IMR-90 (cell line): ENCODE measurements around the gene ELMO1. TPM values are rescaled to one million over a fixed set of nuclear protein-coding genes. Genes with fewer than 3 reads are reported as not detected.

Source experiments
- ATAC-seq: fragments of 200-7000 bp; cut with Tn5 transposase; 2 replicates; pipeline ENCODE4 v1.9.1; 2020; ENCODE audit warnings: low read depth, mild to moderate bottlenecking, moderate library complexity
- BruUV-seq: library from RNA; stranded (reverse); fragments of 400-500 nt; replicated peaks from 2 replicates; lab custom pipeline; 2021; lab: Mats Ljungman, UMichigan
- CTCF ChIA-PET: fragments of 300-600 bp; formaldehyde crosslinking; extraction: SDS; loops from one replicate; lab custom pipeline; 2021; ENCODE audit warnings: antibody characterized with exemption; lab: Yijun Ruan, JAX
- POLR2A ChIA-PET: fragments of 300-600 bp; sonication (Branson Sonifier 250); formaldehyde crosslinking; loops from one replicate; lab custom pipeline; 2022; ENCODE audit warnings: antibody characterized with exemption; ENCODE audit not compliant: unreplicated experiment; lab: Charles Lee
- DNase-seq: peaks from one replicate; pipeline ENCODE4 v3.0.0; 2013
- H2AFZ ChIP-seq: replicated peaks from 2 replicates; pipeline ENCODE3; 2013; ENCODE audit warnings: low read length, mild to moderate bottlenecking; ENCODE audit not compliant: poor library complexity
- H2AK5ac ChIP-seq: 2 replicates; pipeline ENCODE4 v1.6.1; 2013; ENCODE audit warnings: low read depth, low read length, inconsistent platforms
- H2AK9ac ChIP-seq: replicated peaks from 2 replicates; pipeline ENCODE3; 2013; ENCODE audit warnings: mild to moderate bottlenecking, low read depth, low read length, moderate library complexity; ENCODE audit not compliant: poor library complexity
- H2BK120ac ChIP-seq: 2 replicates; pipeline ENCODE4 v1.6.1; 2013; ENCODE audit warnings: low read depth, low read length, inconsistent platforms
- H2BK15ac ChIP-seq: 3 replicates; pipeline ENCODE4 v1.6.1; 2013; ENCODE audit warnings: low read depth, low read length, inconsistent platforms
- H2BK20ac ChIP-seq: 2 replicates; pipeline ENCODE4 v1.6.1; 2013; ENCODE audit warnings: low read depth, mild to moderate bottlenecking, inconsistent platforms, low read length, moderate library complexity
- H2BK5ac ChIP-seq: 2 replicates; pipeline ENCODE4 v1.6.1; 2013; ENCODE audit warnings: mild to moderate bottlenecking, low read depth, low read length, inconsistent platforms; ENCODE audit not compliant: poor library complexity, severe bottlenecking
- H3K14ac ChIP-seq: replicated peaks from 2 replicates; pipeline ENCODE4 v1.6.1; 2013; ENCODE audit warnings: low read depth, low read length, inconsistent platforms
- H3K18ac ChIP-seq: 2 replicates; pipeline ENCODE4 v1.6.1; 2013; ENCODE audit warnings: low read depth, low read length, control low read depth
- H3K23ac ChIP-seq: 2 replicates; pipeline ENCODE4 v1.6.1; 2013; ENCODE audit warnings: low read depth, low read length, inconsistent platforms
- H3K27ac ChIP-seq: 2 replicates; pipeline ENCODE4 v1.5.1; 2013; ENCODE audit warnings: mild to moderate bottlenecking, control low read depth, low read length; ENCODE audit not compliant: insufficient read depth
- H3K27me3 ChIP-seq: 2 replicates; pipeline ENCODE4 v1.6.1; 2013; ENCODE audit warnings: low read length; ENCODE audit not compliant: control insufficient read depth, insufficient read depth
- H3K36me3 ChIP-seq: 2 replicates; pipeline ENCODE4 v1.6.1; 2013; ENCODE audit warnings: low read length, mixed read lengths; ENCODE audit not compliant: control insufficient read depth, insufficient read depth
- H3K4ac ChIP-seq: 2 replicates; pipeline ENCODE4 v1.6.1; 2013; ENCODE audit warnings: low read depth, low read length, inconsistent platforms
- H3K4me1 ChIP-seq: 2 replicates; pipeline ENCODE4 v1.6.1; 2013; ENCODE audit warnings: low read length, mixed read lengths; ENCODE audit not compliant: control insufficient read depth, insufficient read depth
- H3K4me2 ChIP-seq: 2 replicates; pipeline ENCODE4 v1.6.1; 2013; ENCODE audit warnings: low read depth, mild to moderate bottlenecking, control low read depth, low read length, moderate library complexity
- H3K4me3 ChIP-seq: 2 replicates; pipeline ENCODE4 v1.5.1; 2013; ENCODE audit warnings: low read depth, mild to moderate bottlenecking, control low read depth, low read length, moderate library complexity; ENCODE audit not compliant: insufficient read depth
- H3K56ac ChIP-seq: 2 replicates; pipeline ENCODE4 v1.6.1; 2013; ENCODE audit warnings: low read length, inconsistent platforms; ENCODE audit not compliant: insufficient read depth; ENCODE audit errors: extremely low read depth
- H3K79me1 ChIP-seq, 2 experiments: 2 replicates each; pipeline ENCODE4 v1.6.1; 2013; ENCODE audit warnings: low read length in 2 of 2, inconsistent platforms in 1 of 2, low read depth in 1 of 2
- H3K9ac ChIP-seq: 2 replicates; pipeline ENCODE4 v1.6.1; 2013; ENCODE audit warnings: low read depth, low read length, control low read depth
- H3K9me1 ChIP-seq: 2 replicates; pipeline ENCODE4 v1.6.1; 2013; ENCODE audit warnings: low read length, inconsistent platforms; ENCODE audit not compliant: insufficient read depth
- H3K9me3 ChIP-seq: 2 replicates; pipeline ENCODE4 v1.6.1; 2013; ENCODE audit warnings: low read length; ENCODE audit not compliant: control insufficient read depth, insufficient read depth
- H4K20me1 ChIP-seq: 2 replicates; pipeline ENCODE4 v1.6.1; 2013; ENCODE audit warnings: low read length, inconsistent platforms; ENCODE audit not compliant: insufficient read depth
- H4K5ac ChIP-seq: 2 replicates; pipeline ENCODE4 v1.6.1; 2013; ENCODE audit warnings: mild to moderate bottlenecking, low read depth, low read length, control low read depth
- H4K8ac ChIP-seq, 2 experiments: 2 replicates each; pipeline ENCODE4 v1.6.1; 2013; ENCODE audit warnings: low read depth in 2 of 2, low read length in 2 of 2, control low read depth in 1 of 2, inconsistent platforms in 1 of 2
- H4K91ac ChIP-seq: 2 replicates; pipeline ENCODE4 v1.6.1; 2013; ENCODE audit warnings: low read depth, low read length, inconsistent platforms; ENCODE audit not compliant: insufficient read depth
- BHLHE40 ChIP-seq: fragments of 150-350 bp; IDR thresholded peaks from 2 replicates; pipeline ENCODE4 v1.6.1; 2016; ENCODE audit warnings: mild to moderate bottlenecking, low read depth, low read length
- CEBPB ChIP-seq: IDR thresholded peaks from 2 replicates; pipeline ENCODE4 v1.6.1; 2012; ENCODE audit warnings: low read depth, low read length, improper control_type of control experiment
- CHD1 ChIP-seq: IDR thresholded peaks from 2 replicates; pipeline ENCODE4 v1.6.1; 2012; ENCODE audit warnings: low read depth, low read length, improper control_type of control experiment
- CTCF ChIP-seq: conservative IDR thresholded peaks from 2 replicates; pipeline ENCODE4 v1.5.1; 2012; ENCODE audit warnings: mild to moderate bottlenecking, low read depth, low read length, improper control_type of control experiment
- ELK1 ChIP-seq: fragments of 150-350 bp; IDR thresholded peaks from 2 replicates; pipeline ENCODE4 v1.6.1; 2016; ENCODE audit warnings: low read depth, mild to moderate bottlenecking, low read length, moderate library complexity, borderline replicate concordance
- FOS ChIP-seq: fragments of 150-350 bp; IDR thresholded peaks from 2 replicates; pipeline ENCODE4 v1.6.1; 2016; ENCODE audit warnings: low read depth, low read length
- MAFK ChIP-seq: IDR thresholded peaks from 2 replicates; pipeline ENCODE4 v1.6.1; 2012; ENCODE audit warnings: low read depth, low read length, improper control_type of control experiment
- MAZ ChIP-seq: IDR thresholded peaks from 2 replicates; pipeline ENCODE4 v1.6.1; 2012; ENCODE audit warnings: low read depth, mild to moderate bottlenecking, low read length, improper control_type of control experiment, moderate library complexity, borderline replicate concordance
- MXI1 ChIP-seq: IDR thresholded peaks from 2 replicates; pipeline ENCODE4 v1.6.1; 2012; ENCODE audit warnings: low read depth, mild to moderate bottlenecking, low read length, moderate library complexity, borderline replicate concordance
- NFE2L2 ChIP-seq: fragments of 150-350 bp; IDR thresholded peaks from 2 replicates; pipeline ENCODE4 v1.6.1; 2016; ENCODE audit warnings: low read depth, mild to moderate bottlenecking, low read length
- POLR2A ChIP-seq: IDR thresholded peaks from 2 replicates; pipeline ENCODE4 v1.6.1; 2012; ENCODE audit warnings: mild to moderate bottlenecking, low read depth, low read length
- RAD21 ChIP-seq: IDR thresholded peaks from 2 replicates; pipeline ENCODE4 v1.6.1; 2012; ENCODE audit warnings: low read length, improper control_type of control experiment
- RCOR1 ChIP-seq: IDR thresholded peaks from 2 replicates; pipeline ENCODE4 v1.6.1; 2012; ENCODE audit warnings: mild to moderate bottlenecking, low read length, improper control_type of control experiment; ENCODE audit not compliant: insufficient replicate concordance
- RFX5 ChIP-seq: IDR thresholded peaks from 2 replicates; pipeline ENCODE4 v1.8.0; 2012; ENCODE audit warnings: low read depth, mild to moderate bottlenecking, low read length, moderate library complexity
- SMC3 ChIP-seq: fragments of 150-350 bp; IDR thresholded peaks from 2 replicates; pipeline ENCODE4 v1.6.1; 2016; ENCODE audit warnings: low read depth, mild to moderate bottlenecking, antibody characterized with exemption, low read length, moderate library complexity
- USF2 ChIP-seq: fragments of 150-350 bp; IDR thresholded peaks from 2 replicates; pipeline ENCODE4 v1.6.1; 2017; ENCODE audit warnings: mild to moderate bottlenecking, antibody characterized with exemption, low read length, low read depth
- WGBS, 2 experiments: methylation state at CpG; one replicate each; pipeline versions ENCODE4 v1.1.5 to v1.1.7; 2013; ENCODE audit warnings: missing lambda C conversion rate in 2 of 2; ENCODE audit not compliant: insufficient read length in 1 of 2; ENCODE audit errors: extremely low coverage in 2 of 2; 5-methylcytosine and 5-hydroxymethylcytosine counted together
- dilution Hi-C: fragments of 300-500 bp; cut with HindIII; formaldehyde crosslinking; loops from one replicate; pipeline ENCODE4 v1.14.3; 2018; ENCODE audit warnings: low sequenced_read_pairs; ENCODE audit not compliant: unreplicated experiment
- in situ Hi-C: fragments of 300-500 bp; cut with MboI; formaldehyde crosslinking; loops from 3 replicates; pipeline ENCODE4 v1.14.3; 2019; ENCODE audit warnings: low sequenced_read_pairs, inconsistent platforms, mixed read lengths
- intact Hi-C: fragments of 100-400 bp; cut with micrococcal nuclease; formaldehyde crosslinking; loops from 2 replicates; pipeline ENCODE4 v1.10.0; 2022
- polyA plus RNA-seq, 3 experiments: library from polyadenylated mRNA; depleted of rRNA; stranded (reverse); fragments of >200 nt; gene quantifications; 2 replicates each; pipeline ENCODE4 v1.2.3, GENCODE V29; 2012; ENCODE audit warnings: low replicate concordance in 1 of 3
- total RNA-seq: library from RNA; depleted of rRNA; stranded (reverse); fragments of >200 nt; gene quantifications from 2 replicates; pipeline ENCODE4 v1.2.3, GENCODE V29; 2012

The ELMO1 gene
- total and polyA plus RNA-seq, 2 of the 4 experiments (the other 2 are of a cell fraction), result 0.03 TPM; not detected in 1

- intact Hi-C loops (loop anchor here (5.0 kb wide), 1 partner anchor 77 kb away; no protein-coding TSS in a partner anchor), in situ Hi-C loops (no loop called here), dilution Hi-C loops (no loop called here)
- no TSS peak for BruUV-seq
- no peak overlapping the region for H3K56ac ChIP-seq
- no peak overlapping the region for H2BK5ac ChIP-seq
- H3K9me1 ChIP-seq, result no peaks in the 10 kb centered on the region
- DNase-seq (no peak), ATAC-seq (no peak)
- no peak overlapping the region for H2BK120ac ChIP-seq
- no peaks in the 10 kb centered on the region for H3K27me3 ChIP-seq
- no peaks in the 10 kb centered on the region for H3K36me3 ChIP-seq
- H3K79me1 ChIP-seq, result no peaks in the 10 kb centered on the region
- H4K5ac ChIP-seq, result no peak overlapping the region
- no peak overlapping the region for H4K8ac ChIP-seq
- CTCF ChIA-PET, result no interaction called here
- no peak overlapping the region for H3K4me3 ChIP-seq
- no peak overlapping the region for H4K91ac ChIP-seq
- no peak overlapping the region for H3K27ac ChIP-seq
- no peaks in the 10 kb centered on the region for H3K9me3 ChIP-seq
- H2AK9ac ChIP-seq, result no peak overlapping the region
- no peak overlapping the region for H3K14ac ChIP-seq
- WGBS, 2 experiments, result no CpG with 5 or more reads among the region's 6 CpGs
- no peaks in the 10 kb centered on the region for H4K20me1 ChIP-seq
- no peak overlapping the region for H3K18ac ChIP-seq
- no peak overlapping the region for H2BK20ac ChIP-seq
- peaks cover 7% of the 10 kb centered on the region for H3K4me1 ChIP-seq
- no peak overlapping the region for H3K4me2 ChIP-seq
- H3K9ac ChIP-seq, result no peak overlapping the region
- H3K23ac ChIP-seq, result no peak overlapping the region
- no peak overlapping the region for H3K4ac ChIP-seq
- POLR2A ChIA-PET, result no interaction called here
- H2AFZ ChIP-seq, result no peak overlapping the region
- TF ChIP-seq CTCF (no peak), USF2 (no peak), SMC3 (no peak), MXI1 (no peak), MAFK (no peak), MAZ (no peak), NFE2L2 (no peak), FOS (no peak), POLR2A (no peak), RFX5 (no peak), ELK1 (no peak), RCOR1 (no peak), RAD21 (no peak), CEBPB (no peak), CHD1 (no peak), BHLHE40 (no peak)
- no peak overlapping the region for H2AK5ac ChIP-seq
- no peak overlapping the region for H2BK15ac ChIP-seq
Measured at GRCh38 chr7:37104822-37105518, 343.7 kb downstream of the ELMO1 start.
